Stimulated activated CD8-positive, alpha-beta memory T cell treated with anti-CD3 and anti-CD28 coated beads, Interleukin-15, amount 100 ng/mL, for 48 hours (primary cell): ENCODE results near the gene DCLK2.

Source experiments
- DNase-seq, 2 donors: peaks; one replicate each; pipeline ENCODE4 v3.0.0-alpha.2; 2020; ENCODE audit warnings: low read depth in 2 of 2

Gene DCLK2

DNA sequence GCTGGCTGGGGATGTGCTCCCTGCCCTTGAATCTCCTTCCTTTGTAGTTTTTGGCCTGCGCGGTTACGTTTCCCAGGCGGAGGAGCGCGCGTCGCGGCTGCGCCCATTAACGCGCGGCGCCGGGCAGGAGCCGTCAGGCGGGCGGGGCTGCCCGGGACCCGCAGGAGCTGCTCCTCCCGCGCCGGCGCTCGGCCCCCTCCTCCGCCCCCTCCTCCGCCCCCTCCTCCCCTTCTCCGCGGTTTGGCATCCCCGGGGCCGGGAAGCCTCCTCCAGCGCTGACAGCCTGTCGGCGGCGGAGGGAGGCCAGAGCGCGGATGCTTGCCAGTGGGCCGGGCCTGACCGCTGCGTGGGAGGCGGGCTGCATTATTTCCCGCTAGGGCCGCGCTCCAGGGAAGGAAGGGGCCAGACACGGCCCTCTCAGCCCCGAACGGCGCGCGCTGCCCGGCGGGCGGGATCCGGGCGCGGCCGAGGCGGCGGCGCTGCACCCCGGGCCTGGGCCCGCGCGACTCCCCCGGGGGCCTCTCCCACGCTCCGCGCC, at the start of gene DCLK2:
Gene DCLK2, plus strand, starts transcription at position 405 of the 538 bp plus-strand sequence. CDS start 583 bp downstream, outside the sequence.
- no peak for DNase-seq

- DNase-seq = no peak
Measured at GRCh38 chr4:150032541-150032940, 45.7 kb upstream of the DCLK2 start.

GRCh38 chr4:150033081-150033480, 45.2 kb upstream of the DCLK2 start:
- no peak for DNase-seq

- no peak for DNase-seq
Measured at GRCh38 chr4:150033901-150034300, 44.3 kb upstream of the DCLK2 start.

- DNase-seq = no peak
Measured at GRCh38 chr4:150037251-150037856, 40.9 kb upstream of the DCLK2 start.

GRCh38 chr4:150038335-150039076, 39.7 kb upstream of the DCLK2 start:
- DNase-seq = no peak

DNA sequence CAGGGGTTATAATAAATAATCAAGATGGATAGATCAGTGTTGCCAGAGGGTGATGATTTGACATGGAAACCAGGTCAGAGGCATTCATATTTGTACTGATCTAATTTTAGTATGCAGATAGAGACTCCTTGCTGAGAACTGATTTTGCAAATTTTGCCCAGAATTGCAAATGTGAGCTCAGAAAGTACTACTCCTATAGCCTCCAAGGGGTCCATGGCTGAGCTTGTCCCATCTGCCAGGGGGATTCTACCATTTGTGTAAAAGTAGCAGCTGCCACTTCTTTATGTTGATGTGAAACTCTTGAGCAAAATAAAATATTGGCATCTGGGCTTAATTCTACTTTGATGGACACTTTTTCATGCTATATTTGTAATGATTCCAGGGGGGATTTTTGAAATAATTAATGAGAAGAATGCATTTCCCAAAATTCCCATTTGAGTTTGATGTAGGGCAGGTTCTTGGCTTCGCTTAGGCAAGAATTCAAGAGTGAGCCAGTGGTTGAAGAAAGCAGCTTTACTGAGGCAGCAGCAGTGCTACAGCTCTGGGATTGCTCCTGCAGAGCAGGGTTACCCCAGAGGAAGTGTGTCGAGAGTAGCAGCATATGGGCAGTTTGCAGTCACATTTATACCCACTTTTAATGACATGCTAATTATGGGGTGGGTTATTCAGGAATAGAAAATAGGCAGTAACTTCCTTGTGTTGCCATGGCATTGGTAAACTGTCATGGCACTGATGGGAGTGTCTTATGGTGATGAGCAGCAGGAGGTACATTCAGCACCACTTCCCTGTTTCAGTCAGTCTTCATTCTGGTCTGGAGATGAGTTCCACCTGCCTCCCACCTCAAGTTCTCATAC, 38.7 kb upstream of the DCLK2 start:
- no peak for DNase-seq

DNA sequence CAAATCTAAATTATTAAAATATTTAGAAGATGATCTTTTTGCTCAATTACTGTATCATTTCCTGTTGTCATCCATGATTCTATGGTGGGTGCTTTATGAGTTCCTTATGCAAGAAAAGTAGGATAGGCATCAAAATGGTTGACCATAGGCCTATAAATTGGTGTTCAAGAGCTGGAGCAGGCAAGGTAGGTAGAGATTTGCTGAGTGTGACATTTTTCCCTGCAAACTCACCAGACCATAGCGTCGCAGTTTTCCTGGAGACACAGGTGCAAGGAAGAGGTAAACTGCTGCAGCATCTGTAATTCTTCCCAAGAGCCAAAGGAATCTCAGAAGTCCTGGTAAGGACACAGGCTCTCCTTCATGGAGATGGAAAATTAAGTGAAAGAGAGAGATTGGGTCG, 33.7 kb upstream of the DCLK2 start:
- DNase-seq = no peak

GRCh38 chr4:150045410-150045809, 32.8 kb upstream of the DCLK2 start:
- no peak for DNase-seq

DNA sequence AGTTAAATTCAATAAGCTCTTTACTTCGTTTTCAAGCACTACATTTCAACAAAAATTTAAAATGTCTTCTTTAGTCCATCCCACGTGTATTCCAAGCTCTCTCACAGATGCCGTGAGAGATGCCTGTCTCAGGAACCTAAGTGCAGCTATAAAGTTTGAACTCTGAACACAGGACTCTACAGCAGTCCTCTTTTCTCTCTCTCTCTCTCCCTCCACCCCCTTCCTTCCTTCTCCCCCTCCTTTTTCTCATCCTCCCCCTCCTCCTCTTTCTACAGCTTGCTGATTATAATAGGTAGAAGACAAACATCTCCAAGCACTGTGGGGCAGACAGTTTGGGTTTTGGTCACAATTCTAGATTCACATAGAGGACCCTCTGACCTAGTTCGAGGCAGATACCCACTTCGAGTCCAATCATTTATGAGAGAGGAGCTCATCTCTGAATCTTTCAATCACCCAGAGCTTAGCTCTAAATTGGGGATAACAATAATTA, 31.5 kb upstream of the DCLK2 start:
- no peak for DNase-seq

GRCh38 chr4:150047546-150047945, 30.7 kb upstream of the DCLK2 start:
- no peak for DNase-seq

- DNase-seq = no peak
Measured at GRCh38 chr4:150049682-150050081, 28.6 kb upstream of the DCLK2 start.

GRCh38 chr4:150050566-150050965, 27.7 kb upstream of the DCLK2 start:
- DNase-seq = no peak

DNA sequence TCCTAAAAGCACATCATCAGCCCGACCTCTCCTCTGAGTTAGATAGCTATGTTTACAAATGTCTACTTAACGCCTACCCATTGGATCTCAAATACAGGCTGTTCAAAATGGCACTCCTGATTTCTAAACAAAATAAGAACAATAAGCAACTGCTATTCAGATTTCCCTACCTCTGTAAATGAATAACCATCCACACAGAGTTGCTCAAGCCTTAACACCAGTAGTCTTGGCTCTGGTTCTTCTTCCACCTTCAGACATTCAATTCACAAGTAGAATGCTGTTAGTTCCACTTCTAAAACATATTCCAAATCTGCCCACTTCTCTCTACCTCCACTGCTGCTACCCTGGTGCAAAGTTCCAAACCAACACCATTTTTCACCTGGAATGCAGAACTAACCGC, 27.1 kb upstream of the DCLK2 start:
- DNase-seq = no peak

DNA sequence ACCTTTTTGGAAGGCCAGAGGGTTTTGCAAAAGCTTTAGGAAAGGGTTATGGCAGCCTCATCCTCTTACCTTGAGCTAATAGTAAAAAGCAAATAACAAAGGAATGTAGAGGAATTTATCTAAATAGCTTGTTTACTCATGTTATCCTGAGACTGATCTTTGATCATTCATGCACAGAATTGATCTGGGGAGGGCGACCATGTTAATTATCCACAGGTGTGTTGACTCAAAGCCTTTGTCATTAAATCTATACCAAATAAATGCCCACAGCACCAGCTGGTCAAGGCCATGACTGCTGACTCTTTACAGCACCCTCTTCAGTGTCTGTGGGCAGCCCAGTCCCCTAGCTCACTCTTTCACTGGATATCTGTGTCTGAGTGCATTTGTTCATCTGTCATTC, 22.8 kb upstream of the DCLK2 start:
- DNase-seq = no peak

DNA sequence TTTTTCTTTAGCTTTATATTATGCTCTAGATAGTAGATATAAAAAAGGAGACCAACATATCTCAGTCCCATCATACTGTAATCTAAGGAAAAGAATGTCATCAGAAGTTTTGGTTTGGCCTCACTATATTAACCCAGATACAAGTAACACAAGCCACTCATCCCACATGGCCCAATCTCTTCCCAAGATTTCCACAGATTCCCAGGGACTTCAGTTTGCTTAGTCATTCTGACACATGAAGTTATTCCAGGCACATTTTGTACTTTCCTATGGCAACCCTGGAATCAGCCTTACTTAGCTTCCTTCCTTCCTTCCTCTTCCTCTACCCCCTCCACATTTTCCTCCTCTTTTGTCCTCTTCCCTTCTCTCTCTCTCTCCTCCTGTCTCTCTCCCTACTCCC, 21.7 kb upstream of the DCLK2 start:
- no peak for DNase-seq

GRCh38 chr4:150061086-150061776, 17.0 kb upstream of the DCLK2 start:
- no peak for DNase-seq

DNA sequence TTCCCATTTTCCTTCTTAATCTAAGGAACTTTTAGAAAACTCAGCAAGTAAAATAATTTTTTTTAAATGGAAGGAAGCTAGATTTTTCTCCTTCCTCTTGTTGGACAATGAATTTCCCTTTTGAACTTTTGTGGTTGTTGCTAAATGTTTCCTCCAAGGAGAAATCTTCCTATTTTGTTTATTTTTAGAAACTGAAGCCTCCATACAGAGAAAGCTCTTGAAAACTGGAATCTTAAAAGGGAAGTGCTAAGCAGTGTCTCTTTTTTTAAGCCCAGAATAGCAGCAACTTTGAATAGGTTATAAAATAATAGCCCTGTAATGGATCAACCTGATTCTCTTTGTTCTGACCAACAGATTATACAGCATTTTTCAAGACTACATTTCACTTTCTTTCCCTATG, 15.1 kb upstream of the DCLK2 start:
- no peak for DNase-seq

GRCh38 chr4:150065740-150066139, 12.5 kb upstream of the DCLK2 start:
- DNase-seq = no peak

- DNase-seq = no peak
Measured at GRCh38 chr4:150067859-150068258, 10.4 kb upstream of the DCLK2 start.

DNA sequence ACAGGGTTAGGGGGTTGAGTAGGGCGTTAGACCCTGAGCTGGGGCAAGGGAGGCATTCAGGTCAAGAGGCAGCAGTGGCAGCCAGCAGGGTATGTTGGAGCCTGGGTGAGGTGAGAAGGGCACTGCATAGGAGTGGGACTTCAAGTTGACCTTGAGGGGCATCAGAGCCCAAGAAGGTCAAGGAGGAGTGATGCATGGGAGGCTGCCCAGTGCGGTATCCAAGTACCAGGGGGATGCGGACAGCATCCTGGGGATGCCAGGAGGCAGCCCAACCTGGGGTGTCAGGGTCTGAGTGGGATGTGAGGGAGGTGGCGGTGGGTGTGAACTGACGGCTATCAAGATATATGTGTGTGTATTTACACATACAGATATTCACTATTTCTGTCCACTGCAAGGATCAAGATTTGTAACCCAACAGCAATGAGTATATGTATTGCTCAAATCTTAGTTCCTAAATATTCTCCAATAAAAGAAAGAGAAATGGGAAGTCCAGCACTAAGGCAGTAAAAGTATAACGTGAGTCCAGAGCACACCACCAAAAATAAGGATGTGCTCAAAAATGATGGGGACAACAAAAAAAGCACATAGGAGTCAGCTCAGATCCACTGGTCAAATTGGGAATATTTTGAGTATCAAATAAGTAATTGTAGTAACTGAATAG, 9.8 kb upstream of the DCLK2 start:
- DNase-seq = no peak
